ENCODE results near the gene ATF7. TPM values are rescaled to one million over a fixed set of nuclear protein-coding genes. Genes with fewer than 3 reads are reported as not detected.

Gene ATF7
- total and polyA plus RNA-seq, 9 of the 15 experiments (the other 6 are each of a cell fraction or from before 2014, with no cell fraction given) = 10.6 to 30.4 (median 20.7) TPM

DNA sequence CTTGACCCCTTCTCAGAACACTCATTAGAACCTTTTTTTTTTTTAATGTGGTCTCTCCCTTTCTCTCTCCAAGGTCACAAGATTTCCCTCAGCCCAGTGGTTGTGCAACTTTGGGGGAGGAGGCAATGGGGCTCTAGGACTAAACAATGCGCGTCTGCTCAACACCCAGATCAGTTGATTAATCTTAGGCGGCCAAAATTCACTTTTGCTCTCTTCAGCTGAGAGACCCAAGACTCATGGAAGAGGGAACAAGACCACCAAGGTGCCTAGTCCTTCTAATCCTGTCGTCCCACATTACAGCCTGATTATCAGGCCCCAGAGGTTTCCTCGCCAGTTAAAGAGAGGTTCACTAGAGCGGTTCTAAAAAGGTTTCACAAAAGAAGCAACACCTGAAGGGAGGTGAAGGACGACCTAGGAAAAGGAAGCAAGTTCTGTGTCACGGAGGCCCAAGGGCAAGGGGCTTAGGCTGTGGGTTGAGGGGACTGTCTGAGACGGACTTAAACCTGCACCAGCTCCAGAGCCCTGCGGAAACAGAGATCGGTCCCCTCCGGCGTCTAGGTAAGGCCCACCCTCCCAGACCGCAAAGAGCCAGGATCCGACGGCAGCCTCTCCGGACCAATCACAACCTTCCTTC, 125.9 kb downstream of the ATF7 start (continued):
- TF ChIP-seq, protein P1, sequence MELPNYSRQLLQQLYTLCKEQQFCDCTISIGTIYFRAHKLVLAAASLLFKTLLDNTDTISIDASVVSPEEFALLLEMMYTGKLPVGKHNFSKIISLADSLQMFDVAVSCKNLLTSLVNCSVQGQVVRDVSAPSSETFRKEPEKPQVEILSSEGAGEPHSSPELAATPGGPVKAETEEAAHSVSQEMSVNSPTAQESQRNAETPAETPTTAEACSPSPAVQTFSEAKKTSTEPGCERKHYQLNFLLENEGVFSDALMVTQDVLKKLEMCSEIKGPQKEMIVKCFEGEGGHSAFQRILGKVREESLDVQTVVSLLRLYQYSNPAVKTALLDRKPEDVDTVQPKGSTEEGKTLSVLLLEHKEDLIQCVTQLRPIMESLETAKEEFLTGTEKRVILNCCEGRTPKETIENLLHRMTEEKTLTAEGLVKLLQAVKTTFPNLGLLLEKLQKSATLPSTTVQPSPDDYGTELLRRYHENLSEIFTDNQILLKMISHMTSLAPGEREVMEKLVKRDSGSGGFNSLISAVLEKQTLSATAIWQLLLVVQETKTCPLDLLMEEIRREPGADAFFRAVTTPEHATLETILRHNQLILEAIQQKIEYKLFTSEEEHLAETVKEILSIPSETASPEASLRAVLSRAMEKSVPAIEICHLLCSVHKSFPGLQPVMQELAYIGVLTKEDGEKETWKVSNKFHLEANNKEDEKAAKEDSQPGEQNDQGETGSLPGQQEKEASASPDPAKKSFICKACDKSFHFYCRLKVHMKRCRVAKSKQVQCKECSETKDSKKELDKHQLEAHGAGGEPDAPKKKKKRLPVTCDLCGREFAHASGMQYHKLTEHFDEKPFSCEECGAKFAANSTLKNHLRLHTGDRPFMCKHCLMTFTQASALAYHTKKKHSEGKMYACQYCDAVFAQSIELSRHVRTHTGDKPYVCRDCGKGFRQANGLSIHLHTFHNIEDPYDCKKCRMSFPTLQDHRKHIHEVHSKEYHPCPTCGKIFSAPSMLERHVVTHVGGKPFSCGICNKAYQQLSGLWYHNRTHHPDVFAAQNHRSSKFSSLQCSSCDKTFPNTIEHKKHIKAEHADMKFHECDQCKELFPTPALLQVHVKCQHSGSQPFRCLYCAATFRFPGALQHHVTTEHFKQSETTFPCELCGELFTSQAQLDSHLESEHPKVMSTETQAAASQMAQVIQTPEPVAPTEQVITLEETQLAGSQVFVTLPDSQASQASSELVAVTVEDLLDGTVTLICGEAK (IDR thresholded peaks at IDR 0.05) = 0 out of 2 replicates have a peak, but pooled peaks have one; percentile 34
- TF ChIP-seq, protein P1 (CRISPR knock-in tag; IDR thresholded peaks at IDR 0.05) = no peak
- TF ChIP-seq ZEB2 (IDR thresholded peaks at IDR 0.05) = no peak
- no peak for TF ChIP-seq ZNF518B (CRISPR knock-in tag; IDR thresholded peaks at IDR 0.05)
- TF ChIP-seq CHD4 (IDR thresholded peaks at IDR 0.05; ENCODE audit: insufficient read depth, insufficient replicate concordance, low read depth, low read length, poor library complexity, severe bottlenecking) = no peak
- TF ChIP-seq, protein P2, sequence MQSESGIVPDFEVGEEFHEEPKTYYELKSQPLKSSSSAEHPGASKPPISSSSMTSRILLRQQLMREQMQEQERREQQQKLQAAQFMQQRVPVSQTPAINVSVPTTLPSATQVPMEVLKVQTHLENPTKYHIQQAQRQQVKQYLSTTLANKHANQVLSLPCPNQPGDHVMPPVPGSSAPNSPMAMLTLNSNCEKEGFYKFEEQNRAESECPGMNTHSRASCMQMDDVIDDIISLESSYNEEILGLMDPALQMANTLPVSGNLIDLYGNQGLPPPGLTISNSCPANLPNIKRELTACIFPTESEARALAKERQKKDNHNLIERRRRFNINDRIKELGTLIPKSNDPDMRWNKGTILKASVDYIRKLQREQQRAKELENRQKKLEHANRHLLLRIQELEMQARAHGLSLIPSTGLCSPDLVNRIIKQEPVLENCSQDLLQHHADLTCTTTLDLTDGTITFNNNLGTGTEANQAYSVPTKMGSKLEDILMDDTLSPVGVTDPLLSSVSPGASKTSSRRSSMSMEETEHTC (IDR thresholded peaks at IDR 0.05) = peak; percentile 53; the same call in 1 of the 2 replicates

Data from K562 (cell line).